ENCODE data around the gene ZNF423. TPM values are rescaled to one million over a fixed set of nuclear protein-coding genes. Genes with fewer than 3 reads are reported as not detected.
A peak's percentile ranks its signal among the peaks of the same experiment; 100 is the strongest.

The ZNF423 gene
- total RNA-seq, 3 donors from 2014 or later (not counting 1 experiment from before 2014, with no cell fraction given) = not detected

- Mint-ChIP-seq H3K27me3 (ENCODE audit: low read depth in 2 of 2) (peaks cover 12 to 18% of the 10 kb centered on the region in 2 donors), H3K4me1 (peaks cover 15 to 27% of the 10 kb centered on the region in 2 donors), H3K9me3 (no peaks in the 10 kb centered on the region), H3K4me3 (no peak overlapping the region), H3K36me3 (no peaks in the 10 kb centered on the region), H3K27ac (no peak overlapping the region)
- no peaks in the 10 kb centered on the region for H3K9me3 ChIP-seq (ENCODE audit: control insufficient read depth, insufficient read depth, low read length)
- no peaks in the 10 kb centered on the region for H3K36me3 ChIP-seq (ENCODE audit: control insufficient read depth, insufficient read depth, low read length)
- no peak overlapping the region for H3K4me3 ChIP-seq (ENCODE audit: low read length)
- peaks cover 24% of the 10 kb centered on the region for H3K4me1 ChIP-seq (ENCODE audit: control insufficient read depth, insufficient read depth, low read length)
- ATAC-seq (no peak), DNase-seq (peak; percentile 14 to 43)
- intact Hi-C loops (cut with micrococcal nuclease) = no loop called here
- TF ChIP-seq CTCF (IDR thresholded peaks at IDR 0.05) = no peak
- 58% methylated on average over 40 of the region's 40 CpGs for WGBS (ENCODE audit: insufficient coverage)
- H3K27me3 ChIP-seq (ENCODE audit: control insufficient read depth, insufficient read depth, low read length) = no peaks in the 10 kb centered on the region
- H3K27ac ChIP-seq (ENCODE audit: low read length) = no peak overlapping the region
Measured at GRCh38 chr16:49464877-49465504, 390.9 kb downstream of the ZNF423 start.

GRCh38 chr16:49464093-49464492 is 391.8 kb downstream of the ZNF423 start:
- Histone ChIP-seq H3K36me3 (ENCODE audit: control insufficient read depth, insufficient read depth, low read length) (no peaks in the 10 kb centered on the region), H3K27me3 (ENCODE audit: control insufficient read depth, insufficient read depth, low read length) (no peaks in the 10 kb centered on the region), H3K4me3 (ENCODE audit: low read length) (no peak overlapping the region), H3K27ac (ENCODE audit: low read length) (peak overlapping the region; percentile 14), H3K9me3 (ENCODE audit: control insufficient read depth, insufficient read depth, low read length) (no peaks in the 10 kb centered on the region), H3K4me1 (ENCODE audit: control insufficient read depth, insufficient read depth, low read length) (peaks cover 24% of the 10 kb centered on the region)
- TF ChIP-seq CTCF (IDR thresholded peaks at IDR 0.05) = no peak
- Mint-ChIP-seq H3K4me1 (peaks cover 15 to 27% of the 10 kb centered on the region in 2 donors), H3K27ac (peak overlapping the region; percentile 62 to 85), H3K27me3 (ENCODE audit: low read depth in 2 of 2) (peaks cover 12 to 18% of the 10 kb centered on the region in 2 donors), H3K4me3 (peak overlapping the region; percentile 47), H3K9me3 (no peaks in the 10 kb centered on the region), H3K36me3 (no peaks in the 10 kb centered on the region)
- no peak for ATAC-seq
- 84% methylated on average over 2 of the region's 2 CpGs for WGBS (ENCODE audit: insufficient coverage)
- intact Hi-C loops (cut with micrococcal nuclease) = no loop called here
- DNase-seq = peak; percentile 3 to 44

GRCh38 chr16:49463529-49463928 is 392.4 kb downstream of the ZNF423 start:
- Mint-ChIP-seq H3K27ac (peak overlapping the region; percentile 62 to 85), H3K9me3 (no peaks in the 10 kb centered on the region), H3K27me3 (ENCODE audit: low read depth in 2 of 2) (peaks cover 12 to 18% of the 10 kb centered on the region in 2 donors), H3K4me3 (peak overlapping the region; percentile 47), H3K36me3 (no peaks in the 10 kb centered on the region), H3K4me1 (peaks cover 15 to 27% of the 10 kb centered on the region in 2 donors)
- peak; percentile 25 to 90 for DNase-seq
- no peaks in the 10 kb centered on the region for H3K9me3 ChIP-seq (ENCODE audit: control insufficient read depth, insufficient read depth, low read length)
- H3K4me3 ChIP-seq (ENCODE audit: low read length) = no peak overlapping the region
- no peak for TF ChIP-seq CTCF (IDR thresholded peaks at IDR 0.05)
- no peaks in the 10 kb centered on the region for H3K36me3 ChIP-seq (ENCODE audit: control insufficient read depth, insufficient read depth, low read length)
- H3K27me3 ChIP-seq (ENCODE audit: control insufficient read depth, insufficient read depth, low read length) = no peaks in the 10 kb centered on the region
- H3K4me1 ChIP-seq (ENCODE audit: control insufficient read depth, insufficient read depth, low read length) = peaks cover 24% of the 10 kb centered on the region
- WGBS (ENCODE audit: insufficient coverage) = 42% methylated on average over 7 of the region's 7 CpGs
- intact Hi-C loops (cut with micrococcal nuclease) = no loop called here
- ATAC-seq = peak; percentile 40 to 85 (median 83)
- H3K27ac ChIP-seq (ENCODE audit: low read length) = peak overlapping the region; percentile 53

GRCh38 chr16:49462989-49463371 is 392.9 kb downstream of the ZNF423 start:
- Mint-ChIP-seq H3K4me3 (no peak overlapping the region), H3K36me3 (no peaks in the 10 kb centered on the region), H3K27me3 (ENCODE audit: low read depth in 2 of 2) (peaks cover 12 to 18% of the 10 kb centered on the region in 2 donors), H3K9me3 (no peaks in the 10 kb centered on the region), H3K4me1 (peaks cover 15 to 27% of the 10 kb centered on the region in 2 donors), H3K27ac (peak overlapping the region; percentile 62 to 85)
- no peaks in the 10 kb centered on the region for H3K9me3 ChIP-seq (ENCODE audit: control insufficient read depth, insufficient read depth, low read length)
- H3K27ac ChIP-seq (ENCODE audit: low read length) = peak overlapping the region; percentile 53
- H3K4me1 ChIP-seq (ENCODE audit: control insufficient read depth, insufficient read depth, low read length) = peaks cover 24% of the 10 kb centered on the region
- intact Hi-C loops (cut with micrococcal nuclease) = no loop called here
- DNase-seq (peak; percentile 11 to 33), ATAC-seq (no peak)
- no peaks in the 10 kb centered on the region for H3K36me3 ChIP-seq (ENCODE audit: control insufficient read depth, insufficient read depth, low read length)
- TF ChIP-seq CTCF (IDR thresholded peaks at IDR 0.05) = no peak
- WGBS (ENCODE audit: insufficient coverage) = 79% methylated on average over 6 of the region's 6 CpGs
- H3K4me3 ChIP-seq (ENCODE audit: low read length) = no peak overlapping the region
- H3K27me3 ChIP-seq (ENCODE audit: control insufficient read depth, insufficient read depth, low read length) = no peaks in the 10 kb centered on the region
